ENCODE results near the gene AP5S1. TPM values are rescaled to one million over a fixed set of nuclear protein-coding genes. Genes with fewer than 3 reads are reported as not detected.

Gene AP5S1
- total and polyA plus RNA-seq, 2 of the 13 experiments (the other 11 are each of a cell fraction or from before 2014, with no cell fraction given): 7.9 to 23.2 TPM

DNA sequence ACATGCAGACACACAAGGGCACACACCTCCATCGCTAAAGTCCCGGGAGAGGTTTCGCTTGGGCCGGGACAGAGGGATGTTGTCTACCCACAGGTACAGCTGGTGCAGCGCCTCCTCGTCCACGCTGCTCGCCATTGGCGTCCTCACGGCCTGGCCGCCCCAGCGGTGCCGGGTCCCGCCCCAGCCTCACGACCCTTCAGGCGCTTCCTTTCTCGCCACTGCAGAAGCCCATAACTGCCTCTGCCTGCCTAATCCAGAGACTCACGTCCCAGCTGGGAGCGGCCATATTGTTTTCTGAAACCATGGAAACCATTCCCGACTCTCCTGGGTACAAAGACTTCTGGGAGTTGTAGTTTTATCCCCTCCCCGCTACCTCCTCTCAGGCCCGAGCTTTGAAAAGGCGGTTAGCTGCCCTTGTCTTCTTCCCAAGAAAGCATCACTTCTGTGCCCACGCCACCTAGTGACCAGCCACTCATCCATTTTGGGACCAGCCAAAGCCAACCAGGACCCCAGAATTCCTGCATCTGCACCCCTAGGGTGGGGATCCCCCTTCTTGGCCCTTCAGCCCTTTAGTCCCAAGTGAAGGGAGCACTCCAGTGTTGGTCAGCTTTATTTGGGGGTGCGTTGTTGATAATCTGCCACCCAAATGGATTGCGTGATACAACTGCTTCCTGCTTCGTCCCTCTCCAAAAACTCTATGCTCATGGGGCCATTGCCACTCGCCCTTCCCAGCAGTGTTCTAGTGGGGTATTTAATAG is 39.0 kb upstream of the AP5S1 start, which contains the start of gene SPEF1 (continued):
- TF ChIP-seq, protein P1, sequence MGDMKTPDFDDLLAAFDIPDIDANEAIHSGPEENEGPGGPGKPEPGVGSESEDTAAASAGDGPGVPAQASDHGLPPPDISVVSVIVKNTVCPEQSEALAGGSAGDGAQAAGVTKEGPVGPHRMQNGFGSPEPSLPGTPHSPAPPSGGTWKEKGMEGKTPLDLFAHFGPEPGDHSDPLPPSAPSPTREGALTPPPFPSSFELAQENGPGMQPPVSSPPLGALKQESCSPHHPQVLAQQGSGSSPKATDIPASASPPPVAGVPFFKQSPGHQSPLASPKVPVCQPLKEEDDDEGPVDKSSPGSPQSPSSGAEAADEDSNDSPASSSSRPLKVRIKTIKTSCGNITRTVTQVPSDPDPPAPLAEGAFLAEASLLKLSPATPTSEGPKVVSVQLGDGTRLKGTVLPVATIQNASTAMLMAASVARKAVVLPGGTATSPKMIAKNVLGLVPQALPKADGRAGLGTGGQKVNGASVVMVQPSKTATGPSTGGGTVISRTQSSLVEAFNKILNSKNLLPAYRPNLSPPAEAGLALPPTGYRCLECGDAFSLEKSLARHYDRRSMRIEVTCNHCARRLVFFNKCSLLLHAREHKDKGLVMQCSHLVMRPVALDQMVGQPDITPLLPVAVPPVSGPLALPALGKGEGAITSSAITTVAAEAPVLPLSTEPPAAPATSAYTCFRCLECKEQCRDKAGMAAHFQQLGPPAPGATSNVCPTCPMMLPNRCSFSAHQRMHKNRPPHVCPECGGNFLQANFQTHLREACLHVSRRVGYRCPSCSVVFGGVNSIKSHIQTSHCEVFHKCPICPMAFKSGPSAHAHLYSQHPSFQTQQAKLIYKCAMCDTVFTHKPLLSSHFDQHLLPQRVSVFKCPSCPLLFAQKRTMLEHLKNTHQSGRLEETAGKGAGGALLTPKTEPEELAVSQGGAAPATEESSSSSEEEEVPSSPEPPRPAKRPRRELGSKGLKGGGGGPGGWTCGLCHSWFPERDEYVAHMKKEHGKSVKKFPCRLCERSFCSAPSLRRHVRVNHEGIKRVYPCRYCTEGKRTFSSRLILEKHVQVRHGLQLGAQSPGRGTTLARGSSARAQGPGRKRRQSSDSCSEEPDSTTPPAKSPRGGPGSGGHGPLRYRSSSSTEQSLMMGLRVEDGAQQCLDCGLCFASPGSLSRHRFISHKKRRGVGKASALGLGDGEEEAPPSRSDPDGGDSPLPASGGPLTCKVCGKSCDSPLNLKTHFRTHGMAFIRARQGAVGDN (CRISPR knock-in tag; IDR thresholded peaks at IDR 0.05): peak; percentile 66
- TF ChIP-seq ZNF605 (CRISPR knock-in tag; IDR thresholded peaks at IDR 0.05) (0 out of 2 replicates have a peak, but pooled peaks have one; percentile 18), CHD4 (IDR thresholded peaks at IDR 0.05; ENCODE audit: borderline replicate concordance, low read length) (peak; percentile 65; the same call in 1 of the 2 replicates), SSRP1 (CRISPR knock-in tag; IDR thresholded peaks at IDR 0.05) (peak; percentile 81; the same call in 1 of the 2 replicates), BCL6 (CRISPR knock-in tag; IDR thresholded peaks at IDR 0.05) (no peak), ERF (CRISPR knock-in tag; IDR thresholded peaks at IDR 0.05) (peak; percentile 69), KDM2A (CRISPR knock-in tag; IDR thresholded peaks at IDR 0.05; ENCODE audit: borderline replicate concordance, low read depth) (peak; percentile 93), ZNF253 (CRISPR knock-in tag; IDR thresholded peaks at IDR 0.05; ENCODE audit: borderline replicate concordance) (no peak), MEIS2 (CRISPR knock-in tag; IDR thresholded peaks at IDR 0.05) (no peak), ZNF615 (CRISPR knock-in tag; IDR thresholded peaks at IDR 0.05; ENCODE audit: borderline replicate concordance) (no peak), ZNF792 (CRISPR knock-in tag; IDR thresholded peaks at IDR 0.05) (peak; percentile 69; the same call in 1 of the 2 replicates), ZNF317 (CRISPR knock-in tag; IDR thresholded peaks at IDR 0.05) (0 out of 2 replicates have a peak, but pooled peaks have one; percentile 18), ZBTB3 (CRISPR knock-in tag; IDR thresholded peaks at IDR 0.05; ENCODE audit: borderline replicate concordance, low read depth) (no peak), RFX5 (IDR thresholded peaks at IDR 0.05; ENCODE audit: low read depth, low read length) (0 out of 2 replicates have a peak, but pooled peaks have one; percentile 22), RFXAP (CRISPR knock-in tag; IDR thresholded peaks at IDR 0.05; ENCODE audit: borderline replicate concordance) (peak; percentile 16; the same call in 1 of the 2 replicates), FOXA1 (IDR thresholded peaks at IDR 0.05) (no peak), FOXA1 (CRISPR knock-in tag; IDR thresholded peaks at IDR 0.05) (no peak), EEA1 (CRISPR knock-in tag; IDR thresholded peaks at IDR 0.05; ENCODE audit: borderline replicate concordance) (no peak), SRSF1 (optimal IDR thresholded peaks at IDR 0.05; ENCODE audit: low read depth, low read length) (peak; percentile 74), AGO1 (IDR thresholded peaks at IDR 0.05; ENCODE audit: low read depth, low read length, poor library complexity, severe bottlenecking) (peak; percentile 94), ZNF350 (CRISPR knock-in tag; IDR thresholded peaks at IDR 0.05; ENCODE audit: borderline replicate concordance, low read depth) (peak; percentile 84), PAWR (CRISPR knock-in tag; IDR thresholded peaks at IDR 0.05; ENCODE audit: borderline replicate concordance) (no peak), MATR3 (CRISPR knock-in tag; IDR thresholded peaks at IDR 0.05) (no peak)
- TF ChIP-seq, protein P2, sequence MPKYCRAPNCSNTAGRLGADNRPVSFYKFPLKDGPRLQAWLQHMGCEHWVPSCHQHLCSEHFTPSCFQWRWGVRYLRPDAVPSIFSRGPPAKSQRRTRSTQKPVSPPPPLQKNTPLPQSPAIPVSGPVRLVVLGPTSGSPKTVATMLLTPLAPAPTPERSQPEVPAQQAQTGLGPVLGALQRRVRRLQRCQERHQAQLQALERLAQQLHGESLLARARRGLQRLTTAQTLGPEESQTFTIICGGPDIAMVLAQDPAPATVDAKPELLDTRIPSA (CRISPR knock-in tag; IDR thresholded peaks at IDR 0.05; ENCODE audit: borderline replicate concordance): no peak
- TF ChIP-seq, protein P3, sequence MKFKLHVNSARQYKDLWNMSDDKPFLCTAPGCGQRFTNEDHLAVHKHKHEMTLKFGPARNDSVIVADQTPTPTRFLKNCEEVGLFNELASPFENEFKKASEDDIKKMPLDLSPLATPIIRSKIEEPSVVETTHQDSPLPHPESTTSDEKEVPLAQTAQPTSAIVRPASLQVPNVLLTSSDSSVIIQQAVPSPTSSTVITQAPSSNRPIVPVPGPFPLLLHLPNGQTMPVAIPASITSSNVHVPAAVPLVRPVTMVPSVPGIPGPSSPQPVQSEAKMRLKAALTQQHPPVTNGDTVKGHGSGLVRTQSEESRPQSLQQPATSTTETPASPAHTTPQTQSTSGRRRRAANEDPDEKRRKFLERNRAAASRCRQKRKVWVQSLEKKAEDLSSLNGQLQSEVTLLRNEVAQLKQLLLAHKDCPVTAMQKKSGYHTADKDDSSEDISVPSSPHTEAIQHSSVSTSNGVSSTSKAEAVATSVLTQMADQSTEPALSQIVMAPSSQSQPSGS (CRISPR knock-in tag; IDR thresholded peaks at IDR 0.05): no peak; the same call in 1 of the 2 replicates

All from HepG2 (cell line).